Lower leg skin (tissue), 3 donors: ENCODE results near the gene PRR35.

Experiments
- POLR2A ChIP-seq, 2 donors: fragments of 450-650 bp; IDR thresholded peaks; one replicate each; pipeline ENCODE4 v1.6.1; 2016 to 2017; ENCODE audit warnings: antibody characterized with exemption in 2 of 2, mild to moderate bottlenecking in 1 of 2, moderate library complexity in 1 of 2
- TF ChIP-seq, protein P1 (sequence below), 3 donors: fragments of 450-650 bp; IDR thresholded peaks; one replicate each; pipeline ENCODE4 v1.5.1; 2016; ENCODE audit warnings: antibody characterized with exemption in 3 of 3, mild to moderate bottlenecking in 3 of 3, moderate library complexity in 2 of 3

DNA sequence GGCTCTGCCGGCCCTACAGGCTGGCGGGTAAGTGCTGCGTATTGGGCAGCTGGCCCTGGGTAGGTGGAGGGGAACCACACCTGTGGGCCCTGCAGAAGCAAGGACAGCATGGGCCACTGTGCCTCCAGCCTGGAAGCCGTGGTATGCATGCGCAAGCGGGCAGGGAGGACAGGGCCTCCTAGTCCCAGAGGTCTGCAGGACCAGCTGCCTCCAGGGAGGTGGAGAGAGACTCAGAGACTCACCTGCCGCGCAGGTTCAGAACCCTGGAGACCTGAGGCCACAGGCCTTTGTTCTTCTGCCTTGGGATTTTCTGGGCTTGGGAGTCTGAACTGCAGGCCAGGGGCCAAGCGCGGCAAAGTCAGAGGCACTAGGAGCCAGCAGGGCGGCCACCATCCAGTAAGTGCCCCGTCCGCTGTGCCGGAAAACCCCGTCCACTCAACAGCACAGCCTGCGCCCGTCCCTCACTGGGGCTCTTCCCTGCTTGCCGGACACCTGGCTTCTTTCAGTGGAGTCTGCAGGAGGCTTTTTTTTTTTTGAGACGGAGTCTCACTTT is 20.8 kb downstream of the PRR35 start:
- TF ChIP-seq, protein P1, sequence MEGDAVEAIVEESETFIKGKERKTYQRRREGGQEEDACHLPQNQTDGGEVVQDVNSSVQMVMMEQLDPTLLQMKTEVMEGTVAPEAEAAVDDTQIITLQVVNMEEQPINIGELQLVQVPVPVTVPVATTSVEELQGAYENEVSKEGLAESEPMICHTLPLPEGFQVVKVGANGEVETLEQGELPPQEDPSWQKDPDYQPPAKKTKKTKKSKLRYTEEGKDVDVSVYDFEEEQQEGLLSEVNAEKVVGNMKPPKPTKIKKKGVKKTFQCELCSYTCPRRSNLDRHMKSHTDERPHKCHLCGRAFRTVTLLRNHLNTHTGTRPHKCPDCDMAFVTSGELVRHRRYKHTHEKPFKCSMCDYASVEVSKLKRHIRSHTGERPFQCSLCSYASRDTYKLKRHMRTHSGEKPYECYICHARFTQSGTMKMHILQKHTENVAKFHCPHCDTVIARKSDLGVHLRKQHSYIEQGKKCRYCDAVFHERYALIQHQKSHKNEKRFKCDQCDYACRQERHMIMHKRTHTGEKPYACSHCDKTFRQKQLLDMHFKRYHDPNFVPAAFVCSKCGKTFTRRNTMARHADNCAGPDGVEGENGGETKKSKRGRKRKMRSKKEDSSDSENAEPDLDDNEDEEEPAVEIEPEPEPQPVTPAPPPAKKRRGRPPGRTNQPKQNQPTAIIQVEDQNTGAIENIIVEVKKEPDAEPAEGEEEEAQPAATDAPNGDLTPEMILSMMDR (IDR thresholded peaks at IDR 0.05) = no peak
- no peak for TF ChIP-seq POLR2A (IDR thresholded peaks at IDR 0.05)
